PC-9 (cell line): ENCODE measurements around the gene TMEM219. TPM values are rescaled to one million over a fixed set of nuclear protein-coding genes. Genes with fewer than 3 reads are reported as not detected.

Source experiments
- BruUV-seq: library from RNA; stranded (reverse); fragments of 400-500 nt; replicated peaks from 2 replicates; lab custom pipeline; 2021; lab: Mats Ljungman, UMichigan
- CTCF ChIA-PET: fragments of 300-600 bp; sonication (Branson Sonifier 250); formaldehyde crosslinking; loops from one replicate; lab custom pipeline; 2022; ENCODE audit warnings: antibody characterized with exemption; lab: Charles Lee
- POLR2A ChIA-PET: fragments of 300-600 bp; sonication (Branson Sonifier 250); formaldehyde crosslinking; loops from one replicate; lab custom pipeline; 2022; ENCODE audit warnings: antibody characterized with exemption; ENCODE audit not compliant: unreplicated experiment; lab: Charles Lee
- DNase-seq, 2 experiments: peaks; one replicate each; pipeline versions ENCODE4 v3.0.0 to v3.0.0-alpha.2; 2015 to 2022; ENCODE audit warnings: mixed read lengths in 1 of 2
- H2AFZ ChIP-seq: fragments of 200-600 bp; sonication (generic); 2 replicates; pipeline ENCODE4 v1.8.1; 2017; ENCODE audit warnings: antibody characterized with exemption
- H3F3A ChIP-seq: fragments of 200-600 bp; sonication (generic); 2 replicates; pipeline ENCODE4 v1.8.1; 2017; ENCODE audit warnings: antibody characterized with exemption, mild to moderate bottlenecking, low read depth; ENCODE audit not compliant: insufficient read depth
- H3K27ac ChIP-seq: fragments of 200-600 bp; sonication (generic); 2 replicates; pipeline ENCODE4 v1.6.1; 2016; ENCODE audit warnings: mixed run types
- H3K27me3 ChIP-seq: fragments of 200-600 bp; sonication (generic); 2 replicates; pipeline ENCODE4 v1.6.1; 2016; ENCODE audit warnings: low read depth, mixed run types; ENCODE audit not compliant: insufficient read depth
- H3K36me3 ChIP-seq: fragments of 200-600 bp; sonication (generic); 2 replicates; pipeline ENCODE4 v1.6.1; 2016; ENCODE audit warnings: low read depth, mixed run types
- H3K4me1 ChIP-seq: fragments of 200-600 bp; sonication (generic); replicated peaks from 2 replicates; pipeline ENCODE4 v1.6.1; 2016; ENCODE audit warnings: mixed run types; ENCODE audit not compliant: insufficient read depth
- H3K4me2 ChIP-seq: fragments of 200-600 bp; sonication (generic); 2 replicates; pipeline ENCODE4 v1.6.1; 2017; ENCODE audit warnings: mixed run types
- H3K4me3 ChIP-seq: fragments of 200-600 bp; sonication (generic); 2 replicates; pipeline ENCODE4 v1.6.1; 2016; ENCODE audit warnings: mixed run types
- H3K79me2 ChIP-seq: fragments of 200-600 bp; sonication (generic); 2 replicates; pipeline ENCODE4 v1.6.1; 2017; ENCODE audit warnings: low read depth, mixed run types
- H3K9me2 ChIP-seq: fragments of 200-600 bp; sonication (generic); 2 replicates; pipeline ENCODE4 v1.8.1; 2017; ENCODE audit warnings: mild to moderate bottlenecking; ENCODE audit not compliant: insufficient read depth
- H3K9me3 ChIP-seq: fragments of 200-600 bp; sonication (generic); 2 replicates; pipeline ENCODE4 v1.8.1; 2016; ENCODE audit warnings: low read depth; ENCODE audit not compliant: insufficient read depth
- H4K20me1 ChIP-seq: fragments of 200-600 bp; sonication (generic); 2 replicates; pipeline ENCODE4 v1.8.1; 2017; ENCODE audit not compliant: insufficient read depth
- EZH2 ChIP-seq: fragments of 200-600 bp; sonication (generic); IDR thresholded peaks from 2 replicates; pipeline ENCODE4 v1.8.0; 2017; ENCODE audit warnings: antibody characterized with exemption, low read depth
- intact Hi-C: fragments of 100-400 bp; cut with micrococcal nuclease; formaldehyde crosslinking; loops from one replicate; pipeline ENCODE4 v1.10.0; 2022; ENCODE audit not compliant: unreplicated experiment
- total RNA-seq: library from RNA; stranded (reverse); gene quantifications from 2 replicates; pipeline ENCODE4 v1.2.3, GENCODE V29; 2021
- TF ChIP-seq, protein P1 (sequence below): fragments of 200-600 bp; sonication (generic); conservative IDR thresholded peaks from 2 replicates; pipeline ENCODE4 v1.6.1; 2017; ENCODE audit warnings: mixed run types, antibody characterized with exemption, mild to moderate bottlenecking, moderate library complexity

Gene TMEM219
- total RNA-seq, 1 experiment from 2014 or later, result 141 TPM

DNA sequence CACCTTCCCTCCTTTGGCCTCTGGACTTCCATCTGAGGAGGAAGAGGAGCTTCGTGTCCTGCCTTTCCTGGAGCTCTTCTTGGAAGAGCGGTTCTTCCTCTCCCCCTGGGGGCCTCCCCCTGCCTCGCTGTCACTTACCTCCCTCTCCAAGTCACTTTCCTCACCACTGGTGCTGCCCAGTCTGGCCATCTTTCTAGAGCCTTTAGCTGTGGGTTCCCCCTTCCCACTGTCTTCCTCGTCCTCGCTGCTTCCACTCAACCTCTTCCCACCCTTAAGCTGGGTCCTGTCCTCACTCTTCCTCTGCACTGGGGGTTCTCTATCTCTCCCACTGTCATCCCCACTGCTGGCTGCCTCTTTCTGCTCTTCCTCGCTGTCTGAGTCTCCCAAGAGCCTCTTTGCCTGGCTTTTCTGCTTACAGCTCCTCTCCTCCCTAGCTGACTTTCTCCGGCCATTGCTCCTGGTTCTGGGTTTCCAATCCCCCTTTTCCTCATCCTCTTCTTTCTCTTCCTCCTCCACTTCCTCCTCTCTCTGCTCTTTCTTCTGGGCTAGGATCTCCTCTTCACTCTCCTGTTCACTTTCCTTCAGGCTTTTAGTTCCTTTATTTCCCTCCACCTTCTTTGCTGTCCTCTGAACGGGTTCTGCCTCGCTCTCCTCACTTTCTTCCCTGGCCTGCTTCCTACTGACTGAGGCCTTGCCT is 32.2 kb downstream of the TMEM219 start:
- peaks cover 25% of the 10 kb centered on the region for H3K4me1 ChIP-seq
- no peaks in the 10 kb centered on the region for H3K36me3 ChIP-seq
- no peaks in the 10 kb centered on the region for H3K9me3 ChIP-seq
- peak overlapping the region; percentile 74 for H3K27ac ChIP-seq
- peaks cover 44% of the 10 kb centered on the region for H3F3A ChIP-seq
- H2AFZ ChIP-seq, result no peak overlapping the region
- H3K9me2 ChIP-seq, result no peaks in the 10 kb centered on the region
- H3K27me3 ChIP-seq, result no peaks in the 10 kb centered on the region
- DNase-seq, result peak in 1 of 2 experiments; percentile 32
- H3K4me3 ChIP-seq, result peak overlapping the region; percentile 72; the same call in 1 of the 2 replicates
- CTCF ChIA-PET, result interaction anchor here (0.6 to 0.7 kb wide), 2 partner anchors 18 to 274 kb away, joined by 3 to 6 read pairs; no protein-coding TSS in a partner anchor
- intact Hi-C loops, result loop anchor here (1.0 to 2.0 kb wide), 2 partner anchors 32 to 183 kb away; partner anchors contain the start of gene TMEM219
- H3K79me2 ChIP-seq, result peaks cover 11% of the 10 kb centered on the region
- H4K20me1 ChIP-seq, result no peaks in the 10 kb centered on the region
- POLR2A ChIA-PET, result no interaction called here
- H3K4me2 ChIP-seq, result peak overlapping the region; percentile 78
- TF ChIP-seq, protein P1, sequence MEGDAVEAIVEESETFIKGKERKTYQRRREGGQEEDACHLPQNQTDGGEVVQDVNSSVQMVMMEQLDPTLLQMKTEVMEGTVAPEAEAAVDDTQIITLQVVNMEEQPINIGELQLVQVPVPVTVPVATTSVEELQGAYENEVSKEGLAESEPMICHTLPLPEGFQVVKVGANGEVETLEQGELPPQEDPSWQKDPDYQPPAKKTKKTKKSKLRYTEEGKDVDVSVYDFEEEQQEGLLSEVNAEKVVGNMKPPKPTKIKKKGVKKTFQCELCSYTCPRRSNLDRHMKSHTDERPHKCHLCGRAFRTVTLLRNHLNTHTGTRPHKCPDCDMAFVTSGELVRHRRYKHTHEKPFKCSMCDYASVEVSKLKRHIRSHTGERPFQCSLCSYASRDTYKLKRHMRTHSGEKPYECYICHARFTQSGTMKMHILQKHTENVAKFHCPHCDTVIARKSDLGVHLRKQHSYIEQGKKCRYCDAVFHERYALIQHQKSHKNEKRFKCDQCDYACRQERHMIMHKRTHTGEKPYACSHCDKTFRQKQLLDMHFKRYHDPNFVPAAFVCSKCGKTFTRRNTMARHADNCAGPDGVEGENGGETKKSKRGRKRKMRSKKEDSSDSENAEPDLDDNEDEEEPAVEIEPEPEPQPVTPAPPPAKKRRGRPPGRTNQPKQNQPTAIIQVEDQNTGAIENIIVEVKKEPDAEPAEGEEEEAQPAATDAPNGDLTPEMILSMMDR, result no peak
- no peak for TF ChIP-seq EZH2
- no TSS peak for BruUV-seq

DNA sequence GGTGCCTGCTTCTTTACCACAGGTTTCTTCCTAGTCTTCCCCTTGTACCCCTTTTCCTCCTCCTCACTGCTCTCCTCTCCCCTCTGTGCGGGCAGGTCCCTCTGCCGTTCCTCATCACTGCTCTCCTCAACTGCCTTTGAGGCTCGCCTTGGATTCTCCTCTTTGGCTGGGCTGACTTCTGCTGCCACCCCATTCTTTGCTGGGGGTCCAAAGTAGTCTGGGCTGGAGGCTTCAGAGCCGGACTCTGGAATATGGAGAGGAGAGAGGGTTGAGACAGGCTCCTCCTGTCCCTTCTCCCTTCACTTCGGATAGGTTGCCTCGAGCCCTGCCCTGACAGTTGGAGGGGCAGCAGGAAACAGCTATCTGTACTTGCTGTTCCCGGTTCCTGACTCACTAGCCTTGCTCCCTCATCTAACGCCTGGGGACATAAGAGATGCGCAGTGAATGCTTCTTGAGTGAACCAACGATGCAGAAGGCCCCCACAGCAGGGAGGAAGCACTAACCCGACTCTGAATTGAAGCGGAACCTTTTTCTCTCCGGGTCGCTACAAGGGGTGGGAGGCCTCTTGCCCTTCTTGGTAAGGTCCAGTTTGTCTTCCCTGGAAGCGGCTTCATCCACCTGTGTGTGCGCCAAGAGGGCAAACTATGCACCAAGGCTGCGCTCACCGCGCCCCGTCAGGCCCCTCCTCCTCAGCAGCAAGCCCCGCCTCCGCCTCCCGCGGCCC is 32.9 kb downstream of the TMEM219 start:
- intact Hi-C loops, result loop anchor here (1.0 to 5.0 kb wide), 3 partner anchors 32 to 184 kb away; partner anchors contain the start of genes KCTD13 and TMEM219

More for the DNA sequence above, 32.9 kb downstream of the TMEM219 start:
- peaks cover 40% of the 10 kb centered on the region for H3F3A ChIP-seq
- no peaks in the 10 kb centered on the region for H3K9me2 ChIP-seq
- POLR2A ChIA-PET, result interaction anchor here (0.7 kb wide), 1 partner anchor 33 kb away, joined by 4 read pairs; the partner anchor contains the start of gene TMEM219
- no peaks in the 10 kb centered on the region for H3K27me3 ChIP-seq
- TF ChIP-seq, protein P1, result no peak
- TF ChIP-seq EZH2, result no peak
- no peaks in the 10 kb centered on the region for H3K36me3 ChIP-seq
- H3K4me1 ChIP-seq, result peaks cover 25% of the 10 kb centered on the region
- BruUV-seq, result no TSS peak
- peak overlapping the region; percentile 74 for H3K27ac ChIP-seq
- H3K4me2 ChIP-seq, result peak overlapping the region; percentile 78
- no peaks in the 10 kb centered on the region for H3K9me3 ChIP-seq
- CTCF ChIA-PET, result interaction anchor here (1.0 kb wide), 1 partner anchor 21 kb away, joined by 5 read pairs; the partner anchor contains the start of gene TAOK2
- H3K79me2 ChIP-seq, result peaks cover 11% of the 10 kb centered on the region
- H4K20me1 ChIP-seq, result no peaks in the 10 kb centered on the region
- H3K4me3 ChIP-seq, result peak overlapping the region; percentile 72
- peak overlapping the region; percentile 97 for H2AFZ ChIP-seq
- peak; percentile 81 to 89 for DNase-seq
